Activated CD8-positive, alpha-beta T cell treated with anti-CD3 and anti-CD28 coated beads for 36 hours (primary cell): ENCODE results near the gene GCDH. TPM values are rescaled to one million over a fixed set of nuclear protein-coding genes. Genes with fewer than 3 reads are reported as not detected.
A peak's percentile ranks its signal among the peaks of the same experiment; 100 is the strongest.

Source experiments
- ATAC-seq: fragments of 200-7000 bp; cut with Tn5 transposase; one replicate; pipeline ENCODE4 v1.10.0; 2021; ENCODE audit warnings: mild to moderate bottlenecking, moderate library complexity
- CTCF ChIA-PET: fragments of 350-600 bp; sonication (Branson Sonifier 250); formaldehyde crosslinking; loops from one replicate; lab custom pipeline; 2021; ENCODE audit warnings: antibody characterized with exemption; lab: Charles Lee
- POLR2A ChIA-PET: fragments of 350-600 bp; sonication (Branson Sonifier 250); formaldehyde crosslinking; loops from one replicate; lab custom pipeline; 2021; ENCODE audit warnings: antibody characterized with exemption; lab: Charles Lee
- DNase-seq: peaks from one replicate; pipeline ENCODE4 v3.0.0-alpha.2; 2020
- H3K27ac Mint-ChIP-seq: one replicate; pipeline ENCODE4 v1.8.0; 2021; ENCODE audit warnings: mild to moderate bottlenecking, mixed read lengths
- H3K27me3 Mint-ChIP-seq: one replicate; pipeline ENCODE4 v1.8.0; 2021; ENCODE audit warnings: mixed read lengths
- H3K36me3 Mint-ChIP-seq: one replicate; pipeline ENCODE4 v1.8.0; 2021; ENCODE audit warnings: low read depth, mixed read lengths
- H3K4me1 Mint-ChIP-seq: one replicate; pipeline ENCODE4 v1.8.0; 2021; ENCODE audit warnings: low read depth, mixed read lengths
- H3K4me3 Mint-ChIP-seq: one replicate; pipeline ENCODE4 v1.8.0; 2021; ENCODE audit warnings: mild to moderate bottlenecking, moderate library complexity, mixed read lengths
- H3K9me3 Mint-ChIP-seq: one replicate; pipeline ENCODE4 v1.8.0; 2021; ENCODE audit warnings: mixed read lengths
- intact Hi-C: fragments of 100-400 bp; cut with micrococcal nuclease; formaldehyde crosslinking; loops from one replicate; pipeline ENCODE4 v1.10.0; 2022
- total RNA-seq, 2 experiments: library from RNA; stranded (reverse); gene quantifications; one replicate each; pipeline ENCODE4 v1.2.3, GENCODE V29; 2021
- TF ChIP-seq, protein P1 (sequence below): fragments of 200-600 bp; IDR thresholded peaks from one replicate; pipeline ENCODE4 v1.8.0; 2022; ENCODE audit warnings: antibody characterized with exemption, mild to moderate bottlenecking

Gene GCDH
- total RNA-seq, 2 experiments from 2014 or later = 37.5 to 43.8 TPM

DNA sequence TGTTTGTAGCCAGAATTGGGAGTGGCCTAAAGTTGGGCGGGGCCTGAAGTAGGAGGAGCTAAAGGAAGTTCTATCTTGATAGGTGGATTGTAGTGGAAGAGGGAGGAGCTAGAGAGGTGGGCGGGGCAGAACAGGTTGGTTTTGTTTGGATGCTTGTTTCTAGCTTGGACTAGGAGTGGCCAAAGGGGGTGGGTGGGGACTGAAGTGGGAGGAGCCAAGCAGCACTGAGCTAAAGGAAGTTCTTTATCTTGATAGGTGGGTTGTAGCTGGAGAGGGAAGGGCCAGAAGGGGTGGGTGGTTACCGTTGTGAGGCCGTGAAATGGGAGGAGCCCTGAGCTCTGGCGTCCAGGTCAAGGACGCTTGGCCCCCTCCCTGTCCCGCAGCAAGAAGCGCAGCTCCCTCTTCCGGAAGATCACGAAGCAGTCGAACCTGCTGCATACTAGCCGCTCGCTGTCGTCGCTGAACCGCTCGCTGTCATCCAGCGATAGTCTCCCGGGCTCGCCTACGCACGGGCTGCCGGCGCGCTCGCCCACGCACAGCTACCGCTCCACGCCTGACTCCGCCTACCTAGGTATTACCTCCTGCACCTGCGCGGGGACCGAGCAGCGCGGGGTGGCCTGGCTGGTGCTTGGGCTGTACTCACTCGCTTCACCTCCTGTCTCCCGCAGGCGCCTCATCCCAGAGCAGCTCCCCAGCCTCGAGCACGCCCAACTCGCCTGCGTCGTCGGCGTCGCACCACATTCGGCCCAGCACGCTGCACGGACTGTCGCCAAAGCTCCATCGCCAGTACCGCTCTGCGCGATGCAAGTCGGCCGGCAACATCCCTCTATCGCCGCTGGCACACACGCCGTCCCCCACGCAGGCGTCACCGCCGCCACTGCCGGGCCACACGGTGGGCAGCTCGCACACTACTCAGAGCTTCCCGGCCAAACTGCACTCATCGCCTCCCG lies 17.7 kb upstream of the GCDH start:
- DNase-seq = peak; percentile 88
- H3K9me3 Mint-ChIP-seq = peaks cover 7% of the 10 kb centered on the region
- TF ChIP-seq, protein P1, sequence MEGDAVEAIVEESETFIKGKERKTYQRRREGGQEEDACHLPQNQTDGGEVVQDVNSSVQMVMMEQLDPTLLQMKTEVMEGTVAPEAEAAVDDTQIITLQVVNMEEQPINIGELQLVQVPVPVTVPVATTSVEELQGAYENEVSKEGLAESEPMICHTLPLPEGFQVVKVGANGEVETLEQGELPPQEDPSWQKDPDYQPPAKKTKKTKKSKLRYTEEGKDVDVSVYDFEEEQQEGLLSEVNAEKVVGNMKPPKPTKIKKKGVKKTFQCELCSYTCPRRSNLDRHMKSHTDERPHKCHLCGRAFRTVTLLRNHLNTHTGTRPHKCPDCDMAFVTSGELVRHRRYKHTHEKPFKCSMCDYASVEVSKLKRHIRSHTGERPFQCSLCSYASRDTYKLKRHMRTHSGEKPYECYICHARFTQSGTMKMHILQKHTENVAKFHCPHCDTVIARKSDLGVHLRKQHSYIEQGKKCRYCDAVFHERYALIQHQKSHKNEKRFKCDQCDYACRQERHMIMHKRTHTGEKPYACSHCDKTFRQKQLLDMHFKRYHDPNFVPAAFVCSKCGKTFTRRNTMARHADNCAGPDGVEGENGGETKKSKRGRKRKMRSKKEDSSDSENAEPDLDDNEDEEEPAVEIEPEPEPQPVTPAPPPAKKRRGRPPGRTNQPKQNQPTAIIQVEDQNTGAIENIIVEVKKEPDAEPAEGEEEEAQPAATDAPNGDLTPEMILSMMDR = no peak
- H3K27me3 Mint-ChIP-seq = no peaks in the 10 kb centered on the region
- ATAC-seq = peak; percentile 86
- H3K4me3 Mint-ChIP-seq = peak overlapping the region; percentile 35
- peaks cover 7% of the 10 kb centered on the region for H3K4me1 Mint-ChIP-seq
- POLR2A ChIA-PET = interaction anchor here (0.5 to 1.9 kb wide), 10 partner anchors 9 to 1836 kb away, joined by 3 to 9 read pairs (median 3); partner anchors contain the start of genes DNASE2, GCDH, GET3 and JUNB
- intact Hi-C loops = no loop called here
- H3K36me3 Mint-ChIP-seq = peaks cover 25% of the 10 kb centered on the region
- CTCF ChIA-PET = interaction anchor here (0.9 to 2.4 kb wide), 9 partner anchors 8 to 188 kb away, joined by 3 to 12 read pairs (median 5); partner anchors contain the start of gene DNASE2
- no peak overlapping the region for H3K27ac Mint-ChIP-seq

DNA sequence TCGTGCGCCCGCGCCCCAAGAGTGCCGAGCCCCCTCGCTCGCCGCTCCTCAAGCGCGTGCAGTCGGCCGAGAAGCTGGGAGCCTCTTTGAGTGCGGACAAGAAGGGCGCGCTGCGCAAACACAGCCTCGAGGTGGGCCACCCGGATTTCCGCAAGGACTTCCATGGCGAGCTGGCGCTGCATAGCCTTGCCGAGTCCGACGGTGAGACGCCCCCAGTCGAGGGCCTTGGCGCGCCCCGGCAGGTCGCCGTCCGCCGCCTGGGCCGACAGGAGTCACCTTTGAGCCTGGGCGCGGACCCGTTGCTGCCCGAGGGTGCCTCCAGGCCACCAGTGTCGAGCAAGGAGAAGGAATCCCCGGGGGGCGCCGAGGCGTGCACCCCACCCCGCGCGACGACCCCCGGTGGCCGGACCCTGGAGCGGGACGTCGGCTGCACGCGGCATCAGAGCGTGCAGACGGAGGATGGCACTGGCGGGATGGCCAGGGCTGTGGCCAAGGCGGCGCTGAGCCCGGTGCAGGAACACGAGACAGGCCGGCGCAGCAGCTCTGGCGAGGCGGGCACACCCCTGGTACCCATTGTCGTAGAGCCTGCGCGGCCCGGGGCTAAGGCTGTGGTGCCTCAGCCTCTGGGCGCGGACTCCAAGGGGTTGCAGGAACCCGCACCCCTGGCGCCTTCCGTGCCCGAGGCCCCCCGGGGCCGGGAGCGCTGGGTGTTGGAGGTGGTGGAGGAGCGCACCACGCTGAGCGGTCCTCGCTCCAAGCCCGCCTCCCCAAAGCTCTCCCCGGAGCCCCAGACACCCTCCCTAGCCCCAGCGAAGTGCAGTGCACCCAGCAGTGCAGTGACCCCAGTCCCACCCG lies 16.8 kb upstream of the GCDH start:
- CTCF ChIA-PET = interaction anchor here (1.2 to 2.4 kb wide), 3 partner anchors 11 to 187 kb away, joined by 3 to 12 read pairs (median 7); no protein-coding TSS in a partner anchor
- H3K9me3 Mint-ChIP-seq = peaks cover 7% of the 10 kb centered on the region
- TF ChIP-seq, protein P1 = no peak
- no peaks in the 10 kb centered on the region for H3K27me3 Mint-ChIP-seq
- DNase-seq (no peak), ATAC-seq (no peak)
- H3K27ac Mint-ChIP-seq = no peak overlapping the region
- peaks cover 30% of the 10 kb centered on the region for H3K36me3 Mint-ChIP-seq
- intact Hi-C loops = no loop called here
- POLR2A ChIA-PET = interaction anchor here (1.0 to 1.9 kb wide), 6 partner anchors 8 to 260 kb away, joined by 3 to 9 read pairs (median 3); partner anchors contain the start of genes DNASE2, GCDH and GET3
- no peak overlapping the region for H3K4me3 Mint-ChIP-seq
- H3K4me1 Mint-ChIP-seq = peaks cover 7% of the 10 kb centered on the region

DNA sequence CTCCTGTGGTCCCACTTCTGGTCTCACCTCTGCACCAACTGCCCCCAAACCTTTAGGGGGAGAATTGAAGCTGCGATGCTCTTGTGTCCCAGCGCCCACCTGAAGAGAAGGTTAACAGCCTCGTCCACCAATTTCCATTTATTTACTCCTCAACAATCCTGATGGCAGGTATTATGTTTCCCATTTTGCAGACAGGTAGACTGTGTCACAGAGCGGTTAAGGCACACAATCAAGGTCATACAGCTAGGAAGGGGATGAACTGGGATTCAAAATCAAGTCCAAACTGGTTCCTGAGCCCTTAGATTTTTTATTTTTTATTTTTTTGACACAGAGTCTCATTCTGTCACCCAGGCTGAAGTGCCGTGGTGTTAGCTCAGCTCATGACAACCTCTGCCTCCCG lies 15.9 kb upstream of the GCDH start:
- Mint-ChIP-seq H3K36me3 (peaks cover 30% of the 10 kb centered on the region), H3K27ac (no peak overlapping the region), H3K27me3 (no peaks in the 10 kb centered on the region), H3K4me1 (peaks cover 9% of the 10 kb centered on the region), H3K9me3 (peaks cover 7% of the 10 kb centered on the region), H3K4me3 (no peak overlapping the region)
- POLR2A ChIA-PET = interaction anchor here (1.3 to 1.4 kb wide), 2 partner anchors 10 to 261 kb away, joined by 3 to 7 read pairs; no protein-coding TSS in a partner anchor
- intact Hi-C loops = no loop called here
- CTCF ChIA-PET = interaction anchor here (1.3 kb wide), 1 partner anchor 90 kb away, joined by 3 read pairs; no protein-coding TSS in a partner anchor
- TF ChIP-seq, protein P1 = no peak
- no peak for DNase-seq
- no peak for ATAC-seq

DNA sequence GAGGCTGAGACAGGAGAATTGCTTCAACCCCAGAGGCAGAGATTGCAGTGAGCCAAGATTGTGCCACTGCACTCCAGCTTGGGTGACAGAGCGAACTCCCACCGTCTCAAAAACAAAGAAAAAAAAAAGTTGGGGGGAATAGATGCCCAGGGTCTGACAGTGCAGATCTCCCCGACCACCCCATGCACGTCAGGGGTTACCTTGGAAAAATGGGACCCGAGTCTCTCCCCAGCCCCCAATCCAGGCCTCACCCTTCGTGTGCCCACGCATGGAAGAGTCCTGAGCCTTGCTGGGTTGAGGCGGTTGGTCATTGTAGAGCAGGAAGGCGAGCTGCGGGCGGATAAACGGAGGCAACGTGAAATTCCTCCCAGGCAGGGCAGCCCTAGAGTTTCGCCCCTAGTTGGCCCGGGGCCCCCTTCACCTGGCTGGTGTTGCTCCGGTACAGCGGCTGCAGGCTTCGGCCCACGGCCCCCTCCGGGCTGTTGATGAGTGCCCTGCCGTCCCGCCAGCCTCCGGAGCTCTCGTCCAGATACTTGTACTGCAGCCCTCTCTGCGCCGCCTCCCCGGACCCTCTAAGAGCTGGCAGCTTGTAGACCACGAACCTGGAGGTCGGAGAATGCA lies 10.3 kb upstream of the GCDH start:
- ChIA-PET CTCF (interaction anchor here (1.0 to 9.0 kb wide), 9 partner anchors 8 to 123 kb away, joined by 3 to 67 read pairs (median 6); no protein-coding TSS in a partner anchor), POLR2A (interaction anchor here (1.1 to 2.6 kb wide), 4 partner anchors 8 to 58 kb away, joined by 3 to 9 read pairs (median 4); partner anchors contain the start of gene CALR)
- H3K4me3 Mint-ChIP-seq = peak overlapping the region; percentile 90
- intact Hi-C loops = loop anchor here (10.0 kb wide), 1 partner anchor 54 kb away; the partner anchor contains the start of genes CALR and FARSA
- peak overlapping the region; percentile 88 for H3K27ac Mint-ChIP-seq
- no peak for ATAC-seq
- no peaks in the 10 kb centered on the region for H3K27me3 Mint-ChIP-seq
- peaks cover 6% of the 10 kb centered on the region for H3K36me3 Mint-ChIP-seq
- DNase-seq = peak; percentile 32
- peaks cover 16% of the 10 kb centered on the region for H3K4me1 Mint-ChIP-seq
- TF ChIP-seq, protein P1 = no peak
- peaks cover 7% of the 10 kb centered on the region for H3K9me3 Mint-ChIP-seq
